ENCODE measurements around the gene SLC24A4. TPM values are rescaled to one million over a fixed set of nuclear protein-coding genes. Genes with fewer than 3 reads are reported as not detected.

SLC24A4 gene
- total and polyA plus RNA-seq, 2 donors (not counting 3 experiments of a cell fraction or from before 2014, with no cell fraction given) = 0.07 to 0.08 TPM

DNA sequence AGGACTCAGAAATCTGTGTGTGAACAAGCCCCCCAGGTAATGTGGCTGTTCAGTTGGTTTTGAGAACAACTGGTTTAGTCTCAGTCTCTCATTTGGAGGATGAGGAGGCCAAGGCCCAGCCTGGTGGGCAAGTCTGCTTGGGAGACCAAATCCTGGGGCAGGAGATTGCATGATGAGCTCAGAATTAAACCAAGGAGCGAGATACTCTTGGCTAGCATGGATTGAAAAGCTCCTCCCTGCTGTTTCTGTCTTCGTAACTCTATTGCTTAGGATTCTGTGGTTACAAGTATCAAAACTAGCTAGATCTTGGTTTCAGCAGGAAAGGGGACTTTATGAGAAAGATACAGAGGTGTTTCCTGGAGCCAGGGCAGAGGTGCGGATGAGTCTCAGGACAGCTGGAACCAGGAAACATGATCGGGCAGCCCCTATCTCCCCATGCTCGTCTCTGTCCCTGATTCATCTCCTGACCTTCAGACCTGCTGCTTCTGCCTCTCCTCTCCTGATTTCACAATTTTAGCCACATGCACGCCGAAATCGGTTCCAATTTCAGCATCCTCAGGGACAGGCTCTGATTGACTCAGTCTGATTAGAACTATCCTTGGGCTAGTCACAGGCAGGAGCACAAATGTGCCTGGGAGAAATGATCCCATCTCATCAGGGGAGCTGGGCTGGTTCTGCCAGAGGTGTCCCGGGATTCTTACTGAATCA lies 150.4 kb downstream of the SLC24A4 start:
- Histone ChIP-seq H3K36me3 (ENCODE audit: control insufficient read depth in 2 of 2, extremely low read depth in 1 of 2, insufficient read depth in 2 of 2, low read length in 2 of 2) (no peaks in the 10 kb centered on the region), H3K27ac (ENCODE audit: insufficient read depth, low read depth, low read length) (no peak overlapping the region), H3K4me3 (replicated peaks in 1 of 3; ENCODE audit: insufficient read depth in 1 of 3, low read depth in 1 of 3, low read length in 3 of 3) (no peak overlapping the region), H3K27me3 (ENCODE audit: control insufficient read depth in 2 of 2, insufficient read depth in 2 of 2, low read length in 2 of 2) (peaks cover 0 to 2% of the 10 kb centered on the region in 2 experiments), H3K9me3 (replicated peaks; ENCODE audit: control insufficient read depth, insufficient read depth, low read length) (no peaks in the 10 kb centered on the region), H3K4me2 (ENCODE audit: insufficient read depth, low read length) (no peak overlapping the region), H3K9ac (replicated peaks; ENCODE audit: extremely low read depth, insufficient read depth, low read length) (no peak overlapping the region), H3K4me1 (ENCODE audit: control insufficient read depth, extremely low read depth, insufficient read depth, low read length) (no peaks in the 10 kb centered on the region), H2AFZ (ENCODE audit: low read depth, low read length) (no peak overlapping the region), H3K9me1 (replicated peaks; ENCODE audit: control insufficient read depth, extremely low read depth, insufficient read depth, low read length) (no peaks in the 10 kb centered on the region), H4K20me1 (replicated peaks; ENCODE audit: control insufficient read depth, extremely low read depth, insufficient read depth, low read length) (no peaks in the 10 kb centered on the region), H3K79me2 (ENCODE audit: control insufficient read depth, insufficient read depth, low read length) (no peaks in the 10 kb centered on the region)
- dilution Hi-C loops (cut with MboI; ENCODE audit: extremely low pct_ligation_motif_present, low sequenced_read_pairs) (no loop called here), intact Hi-C loops (cut with micrococcal nuclease) (no loop called here)
- TF ChIP-seq GATA2 (IDR thresholded peaks at IDR 0.05; ENCODE audit: insufficient read depth, insufficient read length, low read depth, low read length) (no peak), MYC (IDR thresholded peaks at IDR 0.05; ENCODE audit: low read depth, low read length) (no peak), POLR2A (IDR thresholded peaks at IDR 0.05; ENCODE audit: low read depth, low read length) (no peak), EZH2 (IDR thresholded peaks at IDR 0.05; ENCODE audit: borderline replicate concordance, low read depth, low read length, severe bottlenecking) (no peak), POLR2AphosphoS5 (IDR thresholded peaks at IDR 0.05; ENCODE audit: insufficient read depth, low read depth, low read length) (no peak), FOS (IDR thresholded peaks at IDR 0.05; ENCODE audit: borderline replicate concordance, insufficient read depth, low read length) (no peak), JUN (IDR thresholded peaks at IDR 0.05; ENCODE audit: borderline replicate concordance, insufficient read depth, insufficient read length, low read depth) (no peak)
- TF ChIP-seq, protein P1, sequence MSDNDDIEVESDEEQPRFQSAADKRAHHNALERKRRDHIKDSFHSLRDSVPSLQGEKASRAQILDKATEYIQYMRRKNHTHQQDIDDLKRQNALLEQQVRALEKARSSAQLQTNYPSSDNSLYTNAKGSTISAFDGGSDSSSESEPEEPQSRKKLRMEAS (IDR thresholded peaks at IDR 0.05; ENCODE audit: insufficient read depth, insufficient read length) = no peak
- TF ChIP-seq, protein P2, sequence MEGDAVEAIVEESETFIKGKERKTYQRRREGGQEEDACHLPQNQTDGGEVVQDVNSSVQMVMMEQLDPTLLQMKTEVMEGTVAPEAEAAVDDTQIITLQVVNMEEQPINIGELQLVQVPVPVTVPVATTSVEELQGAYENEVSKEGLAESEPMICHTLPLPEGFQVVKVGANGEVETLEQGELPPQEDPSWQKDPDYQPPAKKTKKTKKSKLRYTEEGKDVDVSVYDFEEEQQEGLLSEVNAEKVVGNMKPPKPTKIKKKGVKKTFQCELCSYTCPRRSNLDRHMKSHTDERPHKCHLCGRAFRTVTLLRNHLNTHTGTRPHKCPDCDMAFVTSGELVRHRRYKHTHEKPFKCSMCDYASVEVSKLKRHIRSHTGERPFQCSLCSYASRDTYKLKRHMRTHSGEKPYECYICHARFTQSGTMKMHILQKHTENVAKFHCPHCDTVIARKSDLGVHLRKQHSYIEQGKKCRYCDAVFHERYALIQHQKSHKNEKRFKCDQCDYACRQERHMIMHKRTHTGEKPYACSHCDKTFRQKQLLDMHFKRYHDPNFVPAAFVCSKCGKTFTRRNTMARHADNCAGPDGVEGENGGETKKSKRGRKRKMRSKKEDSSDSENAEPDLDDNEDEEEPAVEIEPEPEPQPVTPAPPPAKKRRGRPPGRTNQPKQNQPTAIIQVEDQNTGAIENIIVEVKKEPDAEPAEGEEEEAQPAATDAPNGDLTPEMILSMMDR (IDR thresholded peaks at IDR 0.05; ENCODE audit: extremely low read depth in 1 of 2, insufficient read depth in 1 of 2, low read depth in 1 of 2, low read length in 2 of 2) = no peak
- FAIRE-seq (no peak), DNase-seq (ENCODE audit: low read depth, low spot score) (no peak)
- ChIA-PET CTCF (interaction anchor here (0.5 to 1.8 kb wide), 4 partner anchors 8 to 62 kb away, joined by 3 to 5 read pairs (median 4); no protein-coding TSS in a partner anchor), POLR2A (no interaction called here)
- no TSS peak for BruUV-seq (replicated peaks)

All from endothelial cell of umbilical vein (primary cell).